Globus pallidus (tissue), 1 donor: ENCODE measurements around the gene TRAPPC6A.
"Not testable (repeated sequence)": the region's sequence is repeated elsewhere in the genome, so short reads cannot be mapped to it uniquely, and the experiment has no call there.

Experiments
- DNase-seq: peaks from one replicate; pipeline ENCODE4 v3.0.0-alpha.2; 2015; ENCODE audit warnings: low spot score

The TRAPPC6A gene

GRCh38 chr19:45130236-45130635 lies 47.8 kb downstream of the TRAPPC6A start:
- no peak for DNase-seq

DNA sequence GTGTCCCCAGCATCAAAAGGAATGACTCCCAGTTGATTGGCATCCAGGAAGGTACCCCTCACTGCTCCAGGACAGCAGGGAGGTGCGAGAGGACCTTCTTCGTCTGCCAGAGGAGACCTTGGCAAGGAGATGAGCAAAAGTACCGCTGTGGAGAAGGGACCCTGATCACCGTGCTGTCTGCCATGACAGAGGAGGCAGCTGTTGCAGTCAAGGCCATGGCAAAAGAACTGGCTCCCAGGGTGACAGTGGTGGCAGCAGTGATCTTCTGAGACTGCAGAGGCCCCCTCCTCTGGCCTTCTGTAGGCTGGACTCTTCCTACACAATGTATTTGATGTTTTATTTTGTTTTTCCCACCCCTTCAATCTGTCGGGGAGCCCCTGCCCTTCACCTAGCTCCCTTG lies 49.2 kb downstream of the TRAPPC6A start:
- DNase-seq: no peak

- no peak for DNase-seq
These were observed 49.9 kb downstream of the TRAPPC6A start for GRCh38 chr19:45128146-45128545.

- no peak for DNase-seq
These were observed 51.4 kb downstream of the TRAPPC6A start for GRCh38 chr19:45126654-45127053.

DNA sequence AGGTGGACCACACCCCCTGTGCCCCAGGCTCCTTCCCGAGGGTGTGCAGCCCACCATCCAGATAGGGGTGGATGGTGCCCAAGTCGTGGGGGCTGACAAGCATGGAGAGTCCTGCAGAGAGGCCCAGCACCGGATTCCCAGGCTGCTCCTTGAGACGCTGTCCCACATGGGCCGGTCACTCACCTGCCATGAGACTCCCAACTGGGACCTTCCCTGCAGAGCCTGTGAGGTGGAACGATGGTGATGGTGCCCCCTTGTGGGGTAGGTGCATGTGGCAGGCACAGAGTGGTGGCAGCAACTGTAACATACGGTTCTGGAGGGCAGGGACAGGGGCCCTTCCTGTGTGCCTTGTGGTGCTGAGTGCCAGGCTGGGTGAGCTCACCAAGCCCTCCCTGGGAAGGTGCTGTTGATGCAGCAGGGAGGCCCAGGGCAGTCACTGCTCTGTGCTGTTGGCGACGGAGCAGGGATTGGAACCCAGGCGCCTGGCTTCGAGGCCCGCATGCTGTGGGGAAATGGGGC lies 52.0 kb downstream of the TRAPPC6A start:
- DNase-seq: no peak

- DNase-seq: no peak
These were observed 52.7 kb downstream of the TRAPPC6A start for GRCh38 chr19:45125360-45125759.

DNA sequence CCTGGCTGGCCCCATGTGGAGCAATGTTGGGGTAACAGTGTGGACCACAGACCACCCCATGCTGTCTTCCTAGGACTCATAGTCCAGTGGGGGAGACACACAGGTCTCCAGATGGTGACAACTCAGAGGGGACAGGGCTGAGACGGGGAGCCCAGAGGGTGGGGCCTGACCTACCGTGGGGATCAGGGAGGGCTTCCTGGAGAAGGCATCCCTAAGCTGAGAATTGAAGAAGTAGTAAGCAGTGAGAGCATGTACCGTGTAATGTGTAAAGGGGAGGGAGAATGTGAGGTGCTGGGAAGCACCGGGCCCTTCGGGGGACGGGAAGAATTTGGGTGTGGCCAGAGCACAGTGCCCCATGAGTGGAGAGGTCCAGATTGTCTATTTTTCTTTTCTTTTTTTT lies 54.0 kb downstream of the TRAPPC6A start:
- DNase-seq: no peak

DNA sequence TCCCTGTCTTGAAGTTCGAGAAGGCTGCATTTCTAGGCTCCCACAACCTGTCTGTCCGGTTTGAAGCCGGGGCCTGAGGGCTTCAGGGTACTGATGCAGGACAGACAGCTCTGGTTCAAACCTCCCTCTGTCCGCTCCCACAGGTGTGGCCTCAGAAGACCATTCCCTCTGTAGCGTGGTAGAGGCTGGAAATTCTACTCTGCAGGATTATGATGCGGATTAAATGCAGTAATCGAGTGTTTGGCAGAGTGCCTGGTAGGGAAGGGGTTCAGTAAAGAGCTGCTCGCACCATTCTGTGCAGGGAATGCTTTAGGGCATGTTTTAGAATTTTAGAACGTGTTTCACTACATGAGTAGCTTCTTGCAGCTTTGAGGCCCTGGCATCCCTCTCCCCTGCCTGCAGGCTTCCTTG lies 54.6 kb downstream of the TRAPPC6A start:
- DNase-seq: no peak

- DNase-seq: no peak
These were observed 55.2 kb downstream of the TRAPPC6A start for GRCh38 chr19:45122832-45123231.

- DNase-seq: no peak
These were observed 56.2 kb downstream of the TRAPPC6A start for GRCh38 chr19:45121827-45122345.

DNA sequence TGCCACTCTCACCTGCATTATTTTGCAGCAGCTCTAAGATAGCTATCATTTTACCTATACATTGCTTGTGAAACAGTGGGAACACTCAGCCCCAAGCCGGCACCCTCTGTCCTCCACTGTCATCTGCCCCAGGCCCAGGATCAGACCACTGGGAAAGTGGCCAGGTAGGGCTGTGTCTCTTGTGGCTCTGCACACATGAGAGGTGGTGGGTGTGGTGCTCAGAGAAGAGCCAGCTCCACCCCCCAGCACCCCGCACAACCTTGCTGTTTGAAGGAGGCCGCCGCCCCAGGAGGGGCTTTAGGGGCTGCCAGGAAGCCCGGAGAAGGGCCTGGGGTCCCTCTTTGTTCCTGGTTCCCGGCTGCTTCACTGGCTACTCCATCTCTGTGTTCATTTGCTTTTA lies 58.5 kb downstream of the TRAPPC6A start:
- DNase-seq: no peak

DNA sequence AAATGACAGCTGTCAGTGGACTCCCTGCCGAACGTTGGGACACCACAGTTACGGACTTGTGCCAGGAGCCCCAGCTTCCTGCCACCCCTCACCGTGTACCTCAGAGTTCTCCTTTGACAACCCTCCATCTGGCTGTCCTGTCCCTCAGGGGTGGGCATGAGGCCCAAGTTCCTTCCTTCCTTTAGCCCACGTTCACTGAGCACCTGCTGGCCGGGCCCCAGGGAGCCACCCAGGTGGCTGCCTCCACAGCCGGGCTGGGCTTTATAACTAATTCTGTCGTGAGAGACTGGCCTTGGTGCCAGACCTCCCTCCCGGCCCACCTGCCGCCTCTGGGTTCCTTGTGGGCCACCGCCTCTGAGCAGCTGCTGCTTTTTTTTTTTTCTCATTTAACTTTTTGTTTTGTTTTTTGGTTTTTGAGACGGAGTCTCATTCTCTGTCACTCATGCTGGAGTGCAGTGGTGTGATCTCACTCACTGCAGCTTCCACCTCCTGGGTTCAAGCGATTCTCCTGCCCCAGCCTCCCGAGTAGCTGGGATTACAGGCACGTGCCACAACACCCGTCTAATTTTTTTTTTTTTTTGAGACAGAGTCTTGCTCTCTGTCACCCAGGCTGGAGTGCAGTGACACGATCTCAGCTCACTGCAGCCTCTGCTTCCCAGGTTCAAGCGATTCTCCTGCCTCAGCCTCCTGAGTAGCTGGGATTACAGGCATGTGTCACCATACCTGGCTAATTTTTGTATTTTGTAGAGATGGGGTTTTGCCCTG lies 59.3 kb downstream of the TRAPPC6A start:
- not testable (repeated sequence) for DNase-seq

DNA sequence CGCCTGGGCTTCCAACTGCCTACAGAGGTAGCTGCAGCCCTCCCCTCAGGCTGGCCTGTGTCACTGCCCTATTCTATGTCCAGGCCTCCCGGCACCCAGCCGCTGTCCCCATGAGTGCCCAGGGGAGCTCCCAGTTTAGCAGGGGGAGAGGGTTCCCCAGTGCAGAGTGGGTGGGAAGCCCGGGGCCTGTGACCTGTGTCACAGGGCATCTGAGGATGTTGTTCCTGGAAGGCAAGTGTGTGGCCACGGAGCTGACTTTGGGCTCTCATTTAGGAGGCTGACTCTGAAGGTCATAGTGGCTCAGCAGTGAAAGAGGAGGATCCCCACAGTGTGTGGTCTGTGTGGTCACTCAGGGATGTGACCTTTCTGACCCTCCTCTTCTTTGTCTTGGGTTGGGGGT lies 59.9 kb downstream of the TRAPPC6A start:
- DNase-seq: no peak

- DNase-seq: no peak
These were observed 60.4 kb downstream of the TRAPPC6A start for GRCh38 chr19:45117671-45118070.

DNA sequence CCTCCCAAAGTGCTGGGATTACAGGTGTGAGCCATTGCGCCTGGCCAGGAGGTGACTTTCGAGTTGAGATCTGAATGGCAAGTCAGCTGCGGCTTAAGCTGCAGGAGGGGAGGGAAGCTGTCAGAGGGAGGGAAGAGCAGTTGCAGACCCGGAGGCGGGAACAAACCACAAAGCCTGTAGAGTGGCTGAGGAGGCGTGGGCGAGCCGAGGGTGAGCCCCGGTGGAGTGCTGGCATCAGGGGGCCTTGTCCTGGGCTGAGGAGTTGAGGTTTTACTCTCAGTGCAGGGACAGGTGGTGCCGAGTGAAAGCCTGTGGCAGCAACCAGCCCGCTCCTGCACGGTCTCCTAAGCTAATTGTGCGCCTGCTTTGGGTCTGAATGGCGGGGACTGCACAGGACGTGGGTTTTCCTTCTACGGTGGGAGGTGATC lies 60.9 kb downstream of the TRAPPC6A start:
- DNase-seq: no peak

GRCh38 chr19:45115809-45116615 lies 62.0 kb downstream of the TRAPPC6A start:
- DNase-seq: no peak

DNA sequence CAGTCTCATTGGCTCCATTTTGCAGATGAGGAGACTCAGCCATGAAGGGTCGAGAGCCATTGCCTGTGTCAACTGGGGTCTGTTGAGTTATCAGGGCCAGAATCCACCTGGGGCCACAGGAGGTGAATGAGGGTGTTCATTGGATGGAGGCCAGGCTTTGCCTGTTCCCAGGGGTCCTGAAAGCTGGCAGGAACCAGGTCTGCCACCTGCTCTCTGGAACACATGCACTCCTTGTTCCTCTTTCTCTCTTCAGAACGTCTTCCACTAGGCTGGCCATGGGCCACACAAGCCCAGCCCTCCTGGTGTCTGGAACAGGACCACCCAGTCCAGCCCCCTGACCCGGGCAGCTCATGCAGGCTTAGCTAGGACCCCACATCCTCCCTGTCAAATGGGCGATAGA lies 63.9 kb downstream of the TRAPPC6A start:
- DNase-seq: no peak

- DNase-seq: no peak
These were observed 64.4 kb downstream of the TRAPPC6A start for GRCh38 chr19:45113628-45114027.
